ENCODE data around the gene ABCA13. TPM values are rescaled to one million over a fixed set of nuclear protein-coding genes. Genes with fewer than 3 reads are reported as not detected.

Gene ABCA13
- total and polyA plus RNA-seq, 2 donors: 0.22 to 2.0 TPM

GRCh38 chr7:48279420-48279819, 108.2 kb downstream of the ABCA13 start:
- Histone ChIP-seq H3K4me3 (ENCODE audit: low read depth, low read length) (no peak overlapping the region), H3K4me1 (ENCODE audit: insufficient read depth) (no peaks in the 10 kb centered on the region), H3K27ac (ENCODE audit: low read depth) (no peak overlapping the region), H3K36me3 (ENCODE audit: insufficient read depth) (no peaks in the 10 kb centered on the region)
- no peak for DNase-seq (ENCODE audit: extremely low spot score)
- WGBS: 88% methylated on average over 1 of the region's 1 CpG

GRCh38 chr7:48280100-48280499, 108.8 kb downstream of the ABCA13 start:
- no peaks in the 10 kb centered on the region for H3K4me1 ChIP-seq (ENCODE audit: insufficient read depth)
- DNase-seq (ENCODE audit: extremely low spot score): no peak
- H3K27ac ChIP-seq (ENCODE audit: low read depth): no peak overlapping the region
- WGBS: 68% methylated on average over 2 of the region's 2 CpGs
- H3K4me3 ChIP-seq (ENCODE audit: low read depth, low read length): no peak overlapping the region
- H3K36me3 ChIP-seq (ENCODE audit: insufficient read depth): no peaks in the 10 kb centered on the region

GRCh38 chr7:48285373-48285772, 114.1 kb downstream of the ABCA13 start:
- H3K4me1 ChIP-seq (ENCODE audit: insufficient read depth): no peaks in the 10 kb centered on the region
- no peak overlapping the region for H3K27ac ChIP-seq (ENCODE audit: low read depth)
- no peak overlapping the region for H3K4me3 ChIP-seq (ENCODE audit: low read depth, low read length)
- no peaks in the 10 kb centered on the region for H3K36me3 ChIP-seq (ENCODE audit: insufficient read depth)
- WGBS: 47% methylated on average over 6 of the region's 6 CpGs
- DNase-seq (ENCODE audit: extremely low spot score): no peak

GRCh38 chr7:48286836-48287235, 115.6 kb downstream of the ABCA13 start:
- WGBS: 82% methylated on average over 5 of the region's 5 CpGs
- no peak overlapping the region for H3K27ac ChIP-seq (ENCODE audit: low read depth)
- no peaks in the 10 kb centered on the region for H3K36me3 ChIP-seq (ENCODE audit: insufficient read depth)
- H3K4me1 ChIP-seq (ENCODE audit: insufficient read depth): no peaks in the 10 kb centered on the region
- no peak for DNase-seq (ENCODE audit: extremely low spot score)
- H3K4me3 ChIP-seq (ENCODE audit: low read depth, low read length): no peak overlapping the region

GRCh38 chr7:48289656-48290055, 118.4 kb downstream of the ABCA13 start:
- no peak overlapping the region for H3K27ac ChIP-seq (ENCODE audit: low read depth)
- WGBS: 45% methylated on average over 1 of the region's 1 CpG
- no peak overlapping the region for H3K4me3 ChIP-seq (ENCODE audit: low read depth, low read length)
- DNase-seq (ENCODE audit: extremely low spot score): no peak
- no peaks in the 10 kb centered on the region for H3K4me1 ChIP-seq (ENCODE audit: insufficient read depth)
- H3K36me3 ChIP-seq (ENCODE audit: insufficient read depth): no peaks in the 10 kb centered on the region

- no peak overlapping the region for H3K4me3 ChIP-seq (ENCODE audit: low read depth, low read length)
- H3K36me3 ChIP-seq (ENCODE audit: insufficient read depth): no peaks in the 10 kb centered on the region
- no peaks in the 10 kb centered on the region for H3K4me1 ChIP-seq (ENCODE audit: insufficient read depth)
- 69% methylated on average over 4 of the region's 4 CpGs for WGBS
- H3K27ac ChIP-seq (ENCODE audit: low read depth): no peak overlapping the region
- DNase-seq (ENCODE audit: extremely low spot score): no peak
Observed at GRCh38 chr7:48292949-48293348, 121.7 kb downstream of the ABCA13 start.

- WGBS: 62% methylated on average over 7 of the region's 7 CpGs
- H3K27ac ChIP-seq (ENCODE audit: low read depth): no peak overlapping the region
- no peaks in the 10 kb centered on the region for H3K4me1 ChIP-seq (ENCODE audit: insufficient read depth)
- no peaks in the 10 kb centered on the region for H3K36me3 ChIP-seq (ENCODE audit: insufficient read depth)
- no peak overlapping the region for H3K4me3 ChIP-seq (ENCODE audit: low read depth, low read length)
- no peak for DNase-seq (ENCODE audit: extremely low spot score)
Observed at GRCh38 chr7:48295296-48295971, 124.2 kb downstream of the ABCA13 start.

GRCh38 chr7:48296966-48297365, 125.7 kb downstream of the ABCA13 start:
- Histone ChIP-seq H3K4me3 (ENCODE audit: low read depth, low read length) (no peak overlapping the region), H3K36me3 (ENCODE audit: insufficient read depth) (no peaks in the 10 kb centered on the region), H3K27ac (ENCODE audit: low read depth) (no peak overlapping the region), H3K4me1 (ENCODE audit: insufficient read depth) (no peaks in the 10 kb centered on the region)
- 39% methylated on average over 2 of the region's 2 CpGs for WGBS
- no peak for DNase-seq (ENCODE audit: extremely low spot score)

- no peaks in the 10 kb centered on the region for H3K4me1 ChIP-seq (ENCODE audit: insufficient read depth)
- no peak overlapping the region for H3K27ac ChIP-seq (ENCODE audit: low read depth)
- H3K36me3 ChIP-seq (ENCODE audit: insufficient read depth): no peaks in the 10 kb centered on the region
- no peak for DNase-seq (ENCODE audit: extremely low spot score)
- 57% methylated on average over 5 of the region's 5 CpGs for WGBS
- no peak overlapping the region for H3K4me3 ChIP-seq (ENCODE audit: low read depth, low read length)
Observed at GRCh38 chr7:48298779-48299178, 127.5 kb downstream of the ABCA13 start.

GRCh38 chr7:48299580-48300169, 128.4 kb downstream of the ABCA13 start:
- WGBS: 29% methylated on average over 4 of the region's 4 CpGs
- Histone ChIP-seq H3K4me3 (ENCODE audit: low read depth, low read length) (no peak overlapping the region), H3K27ac (ENCODE audit: low read depth) (no peak overlapping the region), H3K36me3 (ENCODE audit: insufficient read depth) (no peaks in the 10 kb centered on the region), H3K4me1 (ENCODE audit: insufficient read depth) (no peaks in the 10 kb centered on the region)
- peak; percentile 11 for DNase-seq (ENCODE audit: extremely low spot score)

- Histone ChIP-seq H3K4me3 (ENCODE audit: low read depth, low read length) (no peak overlapping the region), H3K4me1 (ENCODE audit: insufficient read depth) (no peaks in the 10 kb centered on the region), H3K27ac (ENCODE audit: low read depth) (no peak overlapping the region), H3K36me3 (ENCODE audit: insufficient read depth) (no peaks in the 10 kb centered on the region)
- WGBS: 29% methylated on average over 2 of the region's 2 CpGs
- no peak for DNase-seq (ENCODE audit: extremely low spot score)
Observed at GRCh38 chr7:48300301-48300700, 129.0 kb downstream of the ABCA13 start.

- Histone ChIP-seq H3K27ac (ENCODE audit: low read depth) (no peak overlapping the region), H3K4me1 (ENCODE audit: insufficient read depth) (no peaks in the 10 kb centered on the region), H3K4me3 (ENCODE audit: low read depth, low read length) (no peak overlapping the region), H3K36me3 (ENCODE audit: insufficient read depth) (no peaks in the 10 kb centered on the region)
- WGBS: 27% methylated on average over 3 of the region's 3 CpGs
- DNase-seq (ENCODE audit: extremely low spot score): no peak
Observed at GRCh38 chr7:48301201-48301600, 129.9 kb downstream of the ABCA13 start.

- no peak for DNase-seq (ENCODE audit: extremely low spot score)
- 92% methylated on average over 1 of the region's 1 CpG for WGBS
- Histone ChIP-seq H3K4me1 (ENCODE audit: insufficient read depth) (no peaks in the 10 kb centered on the region), H3K36me3 (ENCODE audit: insufficient read depth) (no peaks in the 10 kb centered on the region), H3K4me3 (ENCODE audit: low read depth, low read length) (no peak overlapping the region), H3K27ac (ENCODE audit: low read depth) (no peak overlapping the region)
Observed at GRCh38 chr7:48304641-48305040, 133.4 kb downstream of the ABCA13 start.

GRCh38 chr7:48305661-48306060, 134.4 kb downstream of the ABCA13 start:
- 68% methylated on average over 5 of the region's 5 CpGs for WGBS

More at GRCh38 chr7:48305661-48306060, 134.4 kb downstream of the ABCA13 start:
- no peak overlapping the region for H3K4me3 ChIP-seq (ENCODE audit: low read depth, low read length)
- H3K36me3 ChIP-seq (ENCODE audit: insufficient read depth): no peaks in the 10 kb centered on the region
- H3K4me1 ChIP-seq (ENCODE audit: insufficient read depth): no peaks in the 10 kb centered on the region
- no peak overlapping the region for H3K27ac ChIP-seq (ENCODE audit: low read depth)
- no peak for DNase-seq (ENCODE audit: extremely low spot score)
